Embryonic facial prominence (tissue), 1 donor: ENCODE data around the gene PUS7L.
A peak's percentile ranks its signal among the peaks of the same experiment; 100 is the strongest.
"Not testable (repeated sequence)": the region's sequence is repeated elsewhere in the genome, so short reads cannot be mapped to it uniquely, and the experiment has no call there.

Experiments
- DNase-seq: peaks from one replicate; pipeline ENCODE4 v3.0.0-alpha.2; 2016; ENCODE audit errors: extremely low spot score

The PUS7L gene

GRCh38 chr12:43758728-43759563 is at the start of gene PUS7L, which contains the start of gene IRAK4:
PUS7L (minus strand) TSS chr12:43758790; CDS start chr12:43755245, 3,545 bp downstream.
IRAK4 (plus strand) TSS chr12:43758951; CDS start chr12:43768112, 9,161 bp downstream.
- DNase-seq, result peak; percentile 95

DNA sequence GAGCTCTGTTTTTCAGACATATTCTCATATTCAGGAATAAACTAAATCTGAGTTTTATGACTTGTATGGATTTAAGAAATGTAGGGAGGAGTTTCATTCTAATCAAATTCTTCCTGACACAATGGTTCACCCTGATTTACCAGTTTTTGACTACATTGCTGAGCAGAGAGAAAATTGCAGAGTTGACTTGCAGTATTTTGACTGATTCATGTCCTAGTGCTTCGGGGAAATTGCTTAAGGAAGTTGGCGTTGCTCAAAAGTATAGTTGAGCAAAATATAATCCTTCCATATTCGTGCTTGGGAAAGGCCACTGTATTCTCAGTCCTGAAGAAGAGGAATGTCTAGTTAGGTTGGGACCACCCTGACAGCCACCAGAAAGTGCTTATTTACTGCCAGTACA is 48.8 kb upstream of the PUS7L start:
- DNase-seq, result no peak

DNA sequence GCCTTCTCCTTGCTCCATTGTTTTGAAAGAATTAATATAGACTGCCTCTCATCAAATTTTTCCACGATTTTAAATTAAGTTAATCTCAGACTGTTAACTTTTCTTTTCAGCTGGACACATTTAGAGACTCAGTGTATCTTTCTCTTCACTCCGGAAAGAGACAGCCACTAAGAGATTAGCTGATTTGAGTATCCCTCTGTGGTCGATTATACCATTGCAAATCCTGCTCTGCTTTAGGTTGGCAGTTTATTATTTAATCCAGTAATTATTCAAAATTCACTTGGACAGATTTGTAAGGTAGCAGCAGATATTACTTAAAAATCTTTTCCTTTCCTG is 48.1 kb upstream of the PUS7L start:
- DNase-seq, result no peak

GRCh38 chr12:43805860-43806736 is 47.5 kb upstream of the PUS7L start, which contains the start of gene TWF1:
TWF1 (minus strand) TSS chr12:43806317; CDS start chr12:43806245, 72 bp downstream.
- peak; percentile 54 for DNase-seq

DNA sequence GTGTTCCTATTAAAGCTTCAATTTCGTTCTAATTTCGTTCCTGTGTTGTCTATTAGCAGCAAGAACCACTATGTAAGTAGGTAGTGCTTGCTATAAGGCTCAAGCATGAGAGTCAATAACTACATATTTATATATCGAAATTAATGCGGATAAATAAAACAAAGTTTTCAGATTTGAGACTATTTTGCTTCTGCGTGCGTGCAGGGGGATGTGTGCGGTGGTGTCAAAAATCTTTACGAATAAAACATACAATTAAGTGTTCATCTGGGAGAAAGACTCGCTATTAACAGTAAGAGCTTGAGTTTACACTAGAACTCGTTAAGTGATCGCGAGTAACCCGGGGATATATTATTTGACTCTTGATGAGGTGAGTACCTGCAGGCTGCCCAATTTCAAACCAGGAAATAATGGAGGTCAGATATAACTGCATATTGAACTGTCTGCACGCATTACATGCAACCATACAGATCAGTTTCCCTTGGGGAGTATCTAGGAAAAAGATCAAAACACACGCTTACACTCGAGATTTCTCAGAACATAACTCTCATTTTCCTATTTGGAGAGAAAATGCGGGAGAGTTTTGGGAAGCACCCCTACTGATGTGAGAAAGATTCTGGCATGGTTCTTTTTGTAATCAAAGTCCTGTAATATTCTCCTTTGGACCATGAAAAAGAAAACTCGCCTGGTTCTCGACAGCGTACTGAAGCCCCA is 46.7 kb upstream of the PUS7L start:
- DNase-seq, result no peak

- no peak for DNase-seq
Observed at GRCh38 chr12:43797561-43798217, 39.1 kb upstream of the PUS7L start.

GRCh38 chr12:43795716-43796280 is 37.2 kb upstream of the PUS7L start:
- DNase-seq, result no peak

DNA sequence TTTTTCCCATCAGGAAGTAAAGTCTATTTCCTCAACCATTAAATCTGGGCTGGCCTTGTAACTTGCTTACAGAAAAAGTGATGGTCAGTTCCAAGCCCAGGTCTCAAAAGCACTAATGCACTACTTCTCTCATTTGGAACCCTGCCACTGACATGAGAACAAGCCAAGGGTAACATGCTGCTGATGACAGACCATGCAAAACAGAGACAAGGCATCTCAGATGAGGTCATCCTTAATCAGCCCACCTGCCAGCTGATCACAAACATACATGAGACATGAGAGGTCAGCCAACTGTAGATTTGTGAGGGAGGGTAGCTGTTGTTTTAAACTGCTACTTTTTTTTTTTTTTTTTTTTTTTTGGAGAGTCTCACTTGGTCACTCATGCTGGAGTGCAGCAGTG is 31.4 kb upstream of the PUS7L start:
- no peak for DNase-seq

DNA sequence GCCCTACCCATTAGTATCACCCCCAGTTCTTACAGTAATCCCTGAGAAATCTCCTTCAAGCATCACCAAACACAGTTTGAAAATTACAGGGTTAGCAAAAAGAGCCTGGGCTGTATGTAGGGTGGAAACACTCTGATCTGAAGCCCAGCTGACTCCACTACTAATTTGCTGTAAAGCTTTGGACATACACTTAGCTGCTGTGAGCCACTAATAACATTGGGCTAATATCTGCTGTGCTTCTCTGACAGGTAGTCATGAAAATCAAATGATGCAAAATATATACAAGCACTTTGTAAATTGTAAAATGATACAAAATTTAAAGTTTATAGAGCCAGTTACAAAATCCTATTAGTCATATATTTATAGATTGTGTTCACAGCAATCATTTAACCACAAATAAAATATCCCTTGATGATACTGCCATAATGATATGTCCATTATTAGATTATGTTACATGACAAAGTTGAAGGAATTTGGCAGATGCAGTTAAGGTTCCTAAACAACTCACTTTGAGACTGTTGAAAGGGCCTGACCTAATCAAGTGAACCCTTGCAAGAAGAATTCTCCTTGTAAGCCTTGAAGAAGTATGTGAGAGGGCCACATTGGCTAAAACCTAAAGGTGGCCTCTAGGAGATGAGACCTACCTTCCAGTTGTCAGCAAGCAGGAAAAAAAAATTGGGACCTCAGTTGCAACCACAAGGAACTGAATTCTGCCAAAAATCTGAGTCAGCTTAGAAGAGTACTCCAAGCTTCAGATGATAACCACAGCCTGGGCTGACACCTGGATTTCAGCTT is 28.5 kb upstream of the PUS7L start:
- no peak for DNase-seq

GRCh38 chr12:43776498-43776897 is 17.9 kb upstream of the PUS7L start:
- DNase-seq, result no peak

GRCh38 chr12:43766291-43766690 is 7.7 kb upstream of the PUS7L start:
- DNase-seq, result no peak

- DNase-seq, result no peak
Observed at GRCh38 chr12:43764528-43764927, 5.9 kb upstream of the PUS7L start.

GRCh38 chr12:43763769-43764168 is 5.2 kb upstream of the PUS7L start:
- DNase-seq, result no peak

DNA sequence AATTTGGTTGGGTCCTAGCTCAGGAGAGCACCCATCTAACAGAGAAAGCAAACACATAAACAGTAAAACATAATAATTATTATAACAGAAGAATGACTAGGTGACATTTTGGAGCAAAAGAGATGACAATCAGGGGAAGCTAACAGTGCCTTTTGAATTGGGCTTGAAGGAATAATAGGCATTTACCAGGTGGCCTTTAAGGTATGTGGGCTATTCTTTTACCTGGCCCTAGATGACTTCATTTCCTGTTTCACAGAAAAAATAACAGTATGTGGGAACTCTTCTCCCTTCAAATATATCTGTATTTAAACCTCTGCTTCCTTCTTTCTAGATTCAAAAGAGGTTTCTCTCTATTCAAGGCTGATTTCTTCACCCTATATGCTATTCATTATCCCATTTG is 4.0 kb upstream of the PUS7L start:
- DNase-seq, result no peak

DNA sequence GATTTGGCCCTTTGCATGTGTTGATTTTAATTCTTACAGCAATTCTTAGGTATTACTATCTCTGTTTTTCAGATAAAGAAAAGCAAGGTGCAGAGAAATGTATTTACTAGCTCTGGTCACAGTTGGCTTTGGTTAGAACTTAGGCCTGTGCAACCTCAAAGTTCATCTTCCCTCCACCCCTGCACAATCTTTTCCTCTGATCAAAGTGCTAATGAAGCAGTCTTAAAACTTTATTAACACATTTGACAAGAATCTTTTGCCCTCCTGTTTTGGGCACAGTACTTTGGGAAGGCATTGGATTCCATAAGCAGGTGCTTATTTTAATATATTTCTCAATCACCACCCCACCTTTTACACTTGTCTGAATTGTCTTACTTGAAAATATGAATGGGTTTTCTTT is 2.9 kb upstream of the PUS7L start:
- no peak for DNase-seq

DNA sequence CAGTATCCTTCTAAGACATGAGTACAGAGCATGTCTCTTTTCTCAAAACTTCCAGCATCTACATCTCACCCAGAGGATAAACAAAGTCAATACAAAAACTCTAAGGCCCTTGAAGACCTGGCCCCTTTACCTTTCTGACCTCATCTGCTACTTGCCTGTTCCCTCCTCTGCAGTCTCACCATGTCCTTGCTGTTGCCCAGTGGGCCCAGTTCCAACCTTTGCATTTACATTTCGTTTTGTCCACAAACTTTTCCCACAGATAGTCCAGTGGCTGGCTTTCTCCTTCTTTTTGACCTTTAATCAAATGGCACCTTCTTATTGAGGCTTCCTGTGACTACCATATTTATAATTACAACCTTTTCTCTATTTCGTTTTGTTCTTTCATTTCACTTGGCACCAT is 1.8 kb upstream of the PUS7L start:
- no peak for DNase-seq

DNA sequence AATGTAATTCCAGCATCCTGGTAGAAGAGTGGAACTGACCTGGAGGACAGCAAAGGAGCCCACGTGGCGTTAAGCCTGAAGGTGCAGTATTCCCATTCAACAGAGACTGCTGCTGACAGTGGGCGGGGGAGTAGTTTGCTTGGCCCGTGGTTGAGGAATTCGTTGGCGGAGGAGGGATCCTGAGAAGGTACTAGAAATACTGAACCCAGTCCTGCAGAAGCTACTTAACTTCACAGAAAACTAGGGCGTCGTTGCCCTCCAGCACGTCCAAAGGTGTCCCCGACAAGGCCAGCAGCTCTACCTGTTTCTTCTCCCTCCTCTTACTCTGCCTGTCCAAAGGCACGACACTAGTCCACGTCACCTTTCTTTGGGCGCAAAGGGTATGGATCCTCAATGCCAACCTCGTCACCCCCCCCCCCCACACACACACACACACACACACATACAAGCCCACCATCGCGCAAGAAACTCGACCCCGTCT is 303 bp downstream of the PUS7L start:
- DNase-seq, result no peak

DNA sequence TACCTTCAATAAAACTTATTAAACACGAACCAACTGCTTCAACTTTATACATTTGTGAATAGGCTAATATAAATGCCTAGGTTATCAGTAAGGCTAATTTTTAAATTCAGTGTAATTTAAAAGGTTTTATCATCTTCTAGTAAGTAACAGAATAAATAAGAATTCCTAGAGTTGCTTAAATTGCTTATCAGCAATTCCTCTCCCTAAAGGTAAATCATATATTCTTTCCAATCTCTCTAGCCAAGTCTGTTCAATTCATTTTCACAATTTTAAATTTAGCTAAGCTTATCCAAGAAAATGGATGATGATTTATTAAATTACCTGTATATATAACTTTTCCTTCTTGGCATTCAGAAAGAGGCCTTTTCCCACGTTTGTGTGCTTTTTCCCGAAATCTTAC is 4.6 kb downstream of the PUS7L start:
- no peak for DNase-seq

- DNase-seq, result not testable (repeated sequence)
Observed at GRCh38 chr12:43751360-43751759, 7.2 kb downstream of the PUS7L start.

DNA sequence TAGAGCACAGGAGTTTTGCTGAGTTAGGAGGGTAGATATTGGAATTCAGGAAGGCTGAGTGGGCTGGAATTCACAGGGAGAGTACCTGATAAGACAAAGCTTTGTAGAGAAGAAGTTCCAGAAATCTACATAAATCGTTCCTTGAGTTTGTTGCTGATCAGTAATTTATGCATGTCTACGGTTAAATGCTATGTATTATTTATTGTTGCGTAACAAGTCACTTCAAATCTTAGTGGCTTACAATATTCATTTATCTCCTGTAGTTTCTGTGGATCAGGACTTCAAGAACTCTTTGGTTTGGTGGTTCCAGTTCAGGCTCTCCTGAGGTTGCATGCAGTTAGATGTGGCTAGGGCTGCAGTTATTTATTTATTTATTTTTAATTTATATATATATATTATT is 7.8 kb downstream of the PUS7L start:
- DNase-seq, result no peak
